Ovary (tissue), 3 donors: Measurements from ENCODE around the gene LIPF.

Source experiments
- CTCF ChIP-seq, 3 donors: fragments of 450-650 bp in 2 of 3; fragments of 200-600 bp in 1 of 3; IDR thresholded peaks; one replicate each; pipeline versions ENCODE4 v1.5.1 to v1.8.0; 2016 to 2022; ENCODE audit warnings: antibody characterized with exemption in 3 of 3, mild to moderate bottlenecking in 1 of 3
- POLR2A ChIP-seq: fragments of 450-650 bp; IDR thresholded peaks from one replicate; pipeline ENCODE4 v1.6.1; 2017; ENCODE audit warnings: antibody characterized with exemption, mild to moderate bottlenecking, moderate library complexity
- donor health status: DM: no; HTN: no; CAD: no.

DNA sequence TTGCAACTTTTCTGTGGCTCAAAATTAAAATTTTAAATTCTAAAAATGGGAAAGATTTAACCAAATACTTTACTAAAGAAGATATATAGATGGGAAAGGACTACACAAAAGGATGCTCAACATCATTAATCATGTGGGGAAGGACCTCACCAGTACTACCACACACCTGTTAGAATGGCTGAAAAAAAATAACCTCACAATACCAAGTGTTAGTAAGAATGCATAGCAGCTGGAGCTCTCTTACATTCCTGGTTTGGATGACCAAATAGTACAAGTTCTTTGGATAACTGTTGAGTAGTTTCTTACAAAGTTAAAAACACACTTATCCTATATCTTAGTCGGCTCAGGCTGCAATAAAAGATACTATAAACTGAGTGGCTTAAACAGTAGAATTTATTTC, 43.8 kb upstream of the LIPF start:
- TF ChIP-seq CTCF (IDR thresholded peaks at IDR 0.05) (no peak), POLR2A (no peak)
